Hematopoietic multipotent progenitor cell (in vitro differentiated cells): ENCODE measurements around the gene PREPL. TPM values are rescaled to one million over a fixed set of nuclear protein-coding genes. Genes with fewer than 3 reads are reported as not detected.

Experiments used
- DNase-seq, 3 donors: peaks; one replicate each; pipeline ENCODE4 v3.0.0-alpha.2; 2011 to 2015; ENCODE audit warnings: low read depth in 2 of 3, low spot score in 2 of 3
- total RNA-seq: library from RNA; depleted of rRNA; stranded (reverse); fragments of >200 nt; gene quantifications from one replicate; pipeline ENCODE4 v1.2.3, GENCODE V29; 2012

The PREPL gene
- total RNA-seq, 1 donor = 5.7 TPM

- DNase-seq = no peak
Measured at GRCh38 chr2:44297431-44297830, 63.9 kb downstream of the PREPL start.

GRCh38 chr2:44296653-44297052 lies 64.6 kb downstream of the PREPL start:
- DNase-seq = no peak

- peak in 2 of 3 donors; percentile 5 to 21 for DNase-seq
Measured at GRCh38 chr2:44295633-44296359, 65.5 kb downstream of the PREPL start.

DNA sequence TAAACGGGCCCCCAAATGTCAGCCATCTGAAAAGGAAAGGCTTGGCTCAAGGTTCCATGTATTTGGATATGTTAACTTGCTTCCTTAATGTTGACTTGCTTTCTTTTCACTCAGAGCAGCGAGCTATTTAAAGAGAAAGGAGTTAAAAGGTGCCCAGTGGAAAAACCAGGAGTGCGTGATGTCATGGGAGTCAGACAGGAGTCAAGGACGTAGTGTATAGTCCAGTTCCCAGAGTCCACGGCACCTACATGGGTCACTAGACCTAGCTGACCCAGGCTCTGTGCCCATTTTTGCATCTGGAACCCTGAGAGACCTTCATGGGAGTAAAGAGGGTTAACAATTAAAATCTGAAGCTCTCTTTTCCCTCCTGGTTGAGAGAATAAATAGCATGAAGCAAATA lies 66.2 kb downstream of the PREPL start:
- no peak for DNase-seq

- peak in 2 of 3 donors; percentile 37 to 53 for DNase-seq
Measured at GRCh38 chr2:44291281-44292248, 69.7 kb downstream of the PREPL start.

DNA sequence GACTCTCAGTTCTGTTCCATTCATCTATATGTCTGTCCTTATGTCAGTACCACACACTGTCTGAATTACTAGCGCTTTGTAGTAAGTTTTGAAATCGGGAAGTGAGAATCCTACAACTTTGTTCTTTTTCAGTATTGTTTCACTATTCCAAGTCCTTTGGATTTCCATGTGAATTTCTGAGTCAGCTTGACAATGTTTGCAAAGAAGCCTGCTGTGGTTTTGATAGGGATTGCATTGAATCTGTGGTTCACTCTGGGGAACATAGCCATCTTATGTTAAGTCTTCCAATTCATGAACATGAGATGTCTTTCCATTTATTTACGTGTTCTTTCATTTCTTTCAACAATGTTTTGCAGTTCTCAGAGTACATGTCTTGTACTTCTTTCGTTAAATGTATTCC lies 71.0 kb downstream of the PREPL start:
- no peak for DNase-seq

- DNase-seq = no peak
Measured at GRCh38 chr2:44286884-44287638, 74.2 kb downstream of the PREPL start.

GRCh38 chr2:44286119-44286883 lies 75.0 kb downstream of the PREPL start:
- no peak for DNase-seq

DNA sequence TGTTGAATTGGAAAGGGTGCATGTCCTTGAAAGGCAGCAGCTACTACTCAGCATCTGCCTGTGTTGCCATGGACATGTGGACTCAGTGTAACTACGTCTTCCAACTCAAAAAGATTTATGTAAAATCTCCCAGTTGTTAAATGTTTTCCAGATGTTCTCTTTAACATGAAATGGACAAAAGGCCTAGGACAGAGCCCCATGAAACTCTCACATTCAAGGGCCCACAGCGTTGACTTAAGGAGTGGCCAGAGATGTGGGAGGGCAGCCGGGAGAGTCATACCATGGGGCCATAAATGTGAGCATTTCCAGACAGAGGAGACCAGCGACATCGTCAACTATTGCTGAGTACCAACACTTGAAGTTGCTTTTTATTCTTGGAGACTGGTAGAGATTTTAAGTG lies 76.1 kb downstream of the PREPL start:
- DNase-seq = no peak

GRCh38 chr2:44283116-44283666 lies 78.1 kb downstream of the PREPL start:
- DNase-seq = no peak

GRCh38 chr2:44280869-44281268 lies 80.4 kb downstream of the PREPL start:
- DNase-seq = no peak

- DNase-seq = no peak
Measured at GRCh38 chr2:44277541-44277940, 83.8 kb downstream of the PREPL start.

GRCh38 chr2:44275927-44276303 lies 85.4 kb downstream of the PREPL start:
- no peak for DNase-seq

DNA sequence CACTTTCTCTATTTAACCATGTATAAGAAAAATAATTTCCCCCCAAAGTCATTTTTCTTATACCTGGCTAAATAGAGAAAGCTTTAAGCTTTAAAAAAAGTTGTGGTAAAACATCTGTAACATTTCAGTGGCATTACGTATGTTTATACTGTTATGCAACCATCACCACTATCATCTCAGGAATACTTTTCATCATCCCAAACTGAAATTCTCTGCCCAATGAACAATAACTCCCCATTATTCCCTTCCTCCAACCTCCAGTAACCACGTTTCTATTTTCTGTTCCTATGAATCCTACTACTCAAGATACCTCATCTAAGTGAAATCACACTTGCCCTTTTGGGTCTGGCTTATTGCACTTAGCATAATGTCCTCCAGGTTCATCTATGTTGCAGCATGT lies 87.7 kb downstream of the PREPL start:
- DNase-seq = no peak

GRCh38 chr2:44273076-44273475 lies 88.2 kb downstream of the PREPL start:
- no peak for DNase-seq

- no peak for DNase-seq
Measured at GRCh38 chr2:44271296-44271695, 90.0 kb downstream of the PREPL start.

DNA sequence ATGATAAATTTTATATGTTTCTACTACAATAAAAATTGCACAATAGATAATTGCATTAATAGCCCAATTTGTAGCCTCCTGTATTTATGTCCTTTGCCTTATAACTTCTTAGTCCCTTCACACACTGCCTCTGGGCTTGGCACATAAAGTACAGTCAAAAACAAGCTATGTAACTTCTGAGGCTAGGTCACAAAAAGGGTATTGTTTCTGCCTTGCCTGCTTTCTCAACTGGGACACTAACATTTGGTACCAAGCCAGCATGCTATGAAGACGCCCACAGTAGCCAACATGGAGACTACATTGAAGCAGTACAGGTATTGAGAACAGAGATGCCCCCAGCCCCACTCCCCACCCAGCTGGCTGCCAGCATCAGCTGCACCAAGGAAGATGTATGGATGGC lies 91.5 kb downstream of the PREPL start:
- DNase-seq = no peak

- no peak for DNase-seq
Measured at GRCh38 chr2:44267796-44268648, 93.3 kb downstream of the PREPL start.
